ENCODE results near the gene GABRB3.

GABRB3 gene

GRCh38 chr15:26772154-26773066, at the start of gene GABRB3:
GABRB3 (minus strand) TSS chr15:26773066.
- no peak for DNase-seq

GRCh38 chr15:26807517-26808427, 34.9 kb upstream of the GABRB3 start:
- DNase-seq, result no peak

- no peak for DNase-seq
These were observed 33.7 kb upstream of the GABRB3 start for GRCh38 chr15:26806574-26806973.

- no peak for DNase-seq
These were observed 33.3 kb upstream of the GABRB3 start for GRCh38 chr15:26806151-26806550.

- DNase-seq, result no peak
These were observed 32.6 kb upstream of the GABRB3 start for GRCh38 chr15:26805470-26805869.

GRCh38 chr15:26804063-26804804, 31.4 kb upstream of the GABRB3 start:
- no peak for DNase-seq

- DNase-seq, result no peak
These were observed 17.3 kb upstream of the GABRB3 start for GRCh38 chr15:26790118-26790517.

- no peak for DNase-seq
These were observed 8.9 kb upstream of the GABRB3 start for GRCh38 chr15:26781816-26782215.

- no peak for DNase-seq
These were observed 1.1 kb upstream of the GABRB3 start for GRCh38 chr15:26773917-26774316.

GRCh38 chr15:26773067-26773877, 406 bp upstream of the GABRB3 start:
- peak in 1 of 2 experiments; percentile 17 for DNase-seq

GRCh38 chr15:26771578-26772153, 1.2 kb downstream of the GABRB3 start:
- DNase-seq, result no peak

GRCh38 chr15:26771168-26771567, 1.7 kb downstream of the GABRB3 start:
- DNase-seq, result no peak

GRCh38 chr15:26767169-26767670, 5.6 kb downstream of the GABRB3 start:
- no peak for DNase-seq

- DNase-seq, result no peak
These were observed 6.6 kb downstream of the GABRB3 start for GRCh38 chr15:26766262-26766661.

GRCh38 chr15:26759986-26760385, 12.9 kb downstream of the GABRB3 start:
- DNase-seq, result no peak

GRCh38 chr15:26758079-26758478, 14.8 kb downstream of the GABRB3 start:
- no peak for DNase-seq

GRCh38 chr15:26757141-26757540, 15.7 kb downstream of the GABRB3 start:
- no peak for DNase-seq

- no peak for DNase-seq
These were observed 28.0 kb downstream of the GABRB3 start for GRCh38 chr15:26744894-26745293.

- no peak for DNase-seq
These were observed 33.1 kb downstream of the GABRB3 start for GRCh38 chr15:26739791-26740190.

- no peak for DNase-seq
These were observed 33.9 kb downstream of the GABRB3 start for GRCh38 chr15:26738996-26739395.

GRCh38 chr15:26736502-26737248, 36.2 kb downstream of the GABRB3 start:
- no peak for DNase-seq
